ENCODE data around the gene PLEKHM2. TPM values are rescaled to one million over a fixed set of nuclear protein-coding genes. Genes with fewer than 3 reads are reported as not detected.

The PLEKHM2 gene
- total RNA-seq, 1 experiment from 2014 or later, result 38.5 TPM

GRCh38 chr1:15733218-15733725, 49.2 kb downstream of the PLEKHM2 start:
- Histone ChIP-seq H4K20me1 (ENCODE audit: insufficient read depth) (no peaks in the 10 kb centered on the region), H2AFZ (ENCODE audit: low read depth, low read length, poor library complexity, severe bottlenecking) (no peak overlapping the region), H3K4me1 (ENCODE audit: control insufficient read depth in 1 of 2, insufficient read depth in 2 of 2, low read length in 2 of 2) (peaks cover 3 to 5% of the 10 kb centered on the region in 2 experiments; a peak in 1 of 4 replicates), H3K36me3 (ENCODE audit: control insufficient read depth in 1 of 2, insufficient read depth in 2 of 2, low read length in 2 of 2) (peaks cover 0 to 5% of the 10 kb centered on the region in 2 experiments; a peak in 1 of 4 replicates), H3K9me3 (ENCODE audit: control insufficient read depth in 1 of 2, insufficient read depth in 1 of 2, low read depth in 1 of 2, low read length in 2 of 2) (no peaks in the 10 kb centered on the region), H3K9ac (ENCODE audit: low read length) (no peak overlapping the region), H3K79me2 (ENCODE audit: insufficient read depth, low read length) (no peaks in the 10 kb centered on the region), H3K27ac (ENCODE audit: low read depth, low read length) (no peak overlapping the region), H3K9me2 (ENCODE audit: insufficient read depth) (no peaks in the 10 kb centered on the region), H3K27me3 (ENCODE audit: insufficient read depth, low read length) (no peaks in the 10 kb centered on the region), H3K4me3 (replicated peaks in 1 of 2; ENCODE audit: low read depth in 1 of 2, low read length in 2 of 2) (no peak overlapping the region), H3K4me2 (ENCODE audit: low read length) (no peak overlapping the region)
- CTCF ChIA-PET, result no interaction called here
- ATAC-seq (no peak), DNase-seq (ENCODE audit: low read depth, low spot score) (no peak)
- no peak for TF ChIP-seq SIN3A (IDR thresholded peaks at IDR 0.05; ENCODE audit: low read depth)
- TF ChIP-seq POLR2AphosphoS5 (IDR thresholded peaks at IDR 0.05; ENCODE audit: low read depth, low read length), result no peak
- no peak for TF ChIP-seq ZNF274 (IDR thresholded peaks at IDR 0.05; ENCODE audit: low read depth, low read length)
- no peak for TF ChIP-seq ELF1 (IDR thresholded peaks at IDR 0.05; ENCODE audit: borderline replicate concordance, low read depth)
- TF ChIP-seq TCF7L2 (IDR thresholded peaks at IDR 0.05; ENCODE audit: borderline replicate concordance, extremely low read depth, insufficient read depth, insufficient read length), result no peak
- no peak for TF ChIP-seq EGR1 (IDR thresholded peaks at IDR 0.05; ENCODE audit: low read depth)
- no peak for TF ChIP-seq RAD21 (IDR thresholded peaks at IDR 0.05; ENCODE audit: low read depth)
- no peak for TF ChIP-seq ZFX (IDR thresholded peaks at IDR 0.05)
- TF ChIP-seq, protein P1, sequence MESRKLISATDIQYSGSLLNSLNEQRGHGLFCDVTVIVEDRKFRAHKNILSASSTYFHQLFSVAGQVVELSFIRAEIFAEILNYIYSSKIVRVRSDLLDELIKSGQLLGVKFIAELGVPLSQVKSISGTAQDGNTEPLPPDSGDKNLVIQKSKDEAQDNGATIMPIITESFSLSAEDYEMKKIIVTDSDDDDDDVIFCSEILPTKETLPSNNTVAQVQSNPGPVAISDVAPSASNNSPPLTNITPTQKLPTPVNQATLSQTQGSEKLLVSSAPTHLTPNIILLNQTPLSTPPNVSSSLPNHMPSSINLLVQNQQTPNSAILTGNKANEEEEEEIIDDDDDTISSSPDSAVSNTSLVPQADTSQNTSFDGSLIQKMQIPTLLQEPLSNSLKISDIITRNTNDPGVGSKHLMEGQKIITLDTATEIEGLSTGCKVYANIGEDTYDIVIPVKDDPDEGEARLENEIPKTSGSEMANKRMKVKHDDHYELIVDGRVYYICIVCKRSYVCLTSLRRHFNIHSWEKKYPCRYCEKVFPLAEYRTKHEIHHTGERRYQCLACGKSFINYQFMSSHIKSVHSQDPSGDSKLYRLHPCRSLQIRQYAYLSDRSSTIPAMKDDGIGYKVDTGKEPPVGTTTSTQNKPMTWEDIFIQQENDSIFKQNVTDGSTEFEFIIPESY (IDR thresholded peaks at IDR 0.05; ENCODE audit: extremely low read depth, insufficient replicate concordance, low read length), result no peak
- no peak for TF ChIP-seq YY1 (IDR thresholded peaks at IDR 0.05; ENCODE audit: extremely low read depth, insufficient replicate concordance, low read depth, low read length)
- TF ChIP-seq FOSL1 (IDR thresholded peaks at IDR 0.05; ENCODE audit: low read depth), result no peak
- no peak for TF ChIP-seq POLR2A (IDR thresholded peaks at IDR 0.05; ENCODE audit: borderline replicate concordance, extremely low read depth, insufficient read depth, insufficient read length)
- no peak for TF ChIP-seq CBX3 (IDR thresholded peaks at IDR 0.05; ENCODE audit: low read depth)
- no peak for TF ChIP-seq SP1 (IDR thresholded peaks at IDR 0.05; ENCODE audit: low read depth)
- TF ChIP-seq, protein P2, sequence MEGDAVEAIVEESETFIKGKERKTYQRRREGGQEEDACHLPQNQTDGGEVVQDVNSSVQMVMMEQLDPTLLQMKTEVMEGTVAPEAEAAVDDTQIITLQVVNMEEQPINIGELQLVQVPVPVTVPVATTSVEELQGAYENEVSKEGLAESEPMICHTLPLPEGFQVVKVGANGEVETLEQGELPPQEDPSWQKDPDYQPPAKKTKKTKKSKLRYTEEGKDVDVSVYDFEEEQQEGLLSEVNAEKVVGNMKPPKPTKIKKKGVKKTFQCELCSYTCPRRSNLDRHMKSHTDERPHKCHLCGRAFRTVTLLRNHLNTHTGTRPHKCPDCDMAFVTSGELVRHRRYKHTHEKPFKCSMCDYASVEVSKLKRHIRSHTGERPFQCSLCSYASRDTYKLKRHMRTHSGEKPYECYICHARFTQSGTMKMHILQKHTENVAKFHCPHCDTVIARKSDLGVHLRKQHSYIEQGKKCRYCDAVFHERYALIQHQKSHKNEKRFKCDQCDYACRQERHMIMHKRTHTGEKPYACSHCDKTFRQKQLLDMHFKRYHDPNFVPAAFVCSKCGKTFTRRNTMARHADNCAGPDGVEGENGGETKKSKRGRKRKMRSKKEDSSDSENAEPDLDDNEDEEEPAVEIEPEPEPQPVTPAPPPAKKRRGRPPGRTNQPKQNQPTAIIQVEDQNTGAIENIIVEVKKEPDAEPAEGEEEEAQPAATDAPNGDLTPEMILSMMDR (IDR thresholded peaks at IDR 0.05 in 2 of 3, conservative IDR thresholded peaks at IDR 0.05 in 1 of 3; ENCODE audit: borderline replicate concordance in 1 of 3, insufficient read depth in 1 of 3, low read depth in 2 of 3, low read length in 2 of 3), result no peak
- no peak for TF ChIP-seq MAX (IDR thresholded peaks at IDR 0.05)
- no peak for TF ChIP-seq SRF (IDR thresholded peaks at IDR 0.05; ENCODE audit: low read depth)
- no peak for TF ChIP-seq EZH2 (IDR thresholded peaks at IDR 0.05)
- TF ChIP-seq, protein P3, sequence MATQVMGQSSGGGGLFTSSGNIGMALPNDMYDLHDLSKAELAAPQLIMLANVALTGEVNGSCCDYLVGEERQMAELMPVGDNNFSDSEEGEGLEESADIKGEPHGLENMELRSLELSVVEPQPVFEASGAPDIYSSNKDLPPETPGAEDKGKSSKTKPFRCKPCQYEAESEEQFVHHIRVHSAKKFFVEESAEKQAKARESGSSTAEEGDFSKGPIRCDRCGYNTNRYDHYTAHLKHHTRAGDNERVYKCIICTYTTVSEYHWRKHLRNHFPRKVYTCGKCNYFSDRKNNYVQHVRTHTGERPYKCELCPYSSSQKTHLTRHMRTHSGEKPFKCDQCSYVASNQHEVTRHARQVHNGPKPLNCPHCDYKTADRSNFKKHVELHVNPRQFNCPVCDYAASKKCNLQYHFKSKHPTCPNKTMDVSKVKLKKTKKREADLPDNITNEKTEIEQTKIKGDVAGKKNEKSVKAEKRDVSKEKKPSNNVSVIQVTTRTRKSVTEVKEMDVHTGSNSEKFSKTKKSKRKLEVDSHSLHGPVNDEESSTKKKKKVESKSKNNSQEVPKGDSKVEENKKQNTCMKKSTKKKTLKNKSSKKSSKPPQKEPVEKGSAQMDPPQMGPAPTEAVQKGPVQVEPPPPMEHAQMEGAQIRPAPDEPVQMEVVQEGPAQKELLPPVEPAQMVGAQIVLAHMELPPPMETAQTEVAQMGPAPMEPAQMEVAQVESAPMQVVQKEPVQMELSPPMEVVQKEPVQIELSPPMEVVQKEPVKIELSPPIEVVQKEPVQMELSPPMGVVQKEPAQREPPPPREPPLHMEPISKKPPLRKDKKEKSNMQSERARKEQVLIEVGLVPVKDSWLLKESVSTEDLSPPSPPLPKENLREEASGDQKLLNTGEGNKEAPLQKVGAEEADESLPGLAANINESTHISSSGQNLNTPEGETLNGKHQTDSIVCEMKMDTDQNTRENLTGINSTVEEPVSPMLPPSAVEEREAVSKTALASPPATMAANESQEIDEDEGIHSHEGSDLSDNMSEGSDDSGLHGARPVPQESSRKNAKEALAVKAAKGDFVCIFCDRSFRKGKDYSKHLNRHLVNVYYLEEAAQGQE (IDR thresholded peaks at IDR 0.05; ENCODE audit: low read depth), result no peak
- RAD21 ChIA-PET (ENCODE audit: low non-redundant PET in 1 of 2, low total read pairs in 2 of 2, uncharacterized antibody in 2 of 2, unreplicated experiment in 2 of 2), result no interaction called here
- intact Hi-C loops (cut with micrococcal nuclease), result no loop called here
- no TSS peak for BruUV-seq (replicated peaks)
- POLR2A ChIA-PET, result no interaction called here

All from HCT116 (cell line).